K562 (cell line): ENCODE measurements around the gene RNU5D-1. TPM values are rescaled to one million over a fixed set of nuclear protein-coding genes. Genes with fewer than 3 reads are reported as not detected.
A peak's percentile ranks its signal among the peaks of the same experiment; 100 is the strongest.

Source experiments
- CREM ChIP-seq: IDR thresholded peaks from 2 replicates; pipeline ENCODE4 v1.6.1; 2014; ENCODE audit warnings: antibody characterized with exemption, low read depth
- DNMT1 ChIP-seq: fragments of 450-650 bp; IDR thresholded peaks from 2 replicates; pipeline ENCODE4 v1.6.1; 2016; ENCODE audit warnings: antibody characterized with exemption, mild to moderate bottlenecking
- ETV1 ChIP-seq: fragments of 450-650 bp; conservative IDR thresholded peaks from 2 replicates; pipeline ENCODE4 v1.6.1; 2016; ENCODE audit warnings: missing genetic modification characterization, control low read depth, low read depth, missing compliant biosample characterization
- HEY1 ChIP-seq: fragments of 250-450 bp; sonication (Bioruptor Pico); IDR thresholded peaks from 2 replicates; pipeline ENCODE4 v1.5.0; 2020; ENCODE audit warnings: mild to moderate bottlenecking, moderate library complexity, borderline replicate concordance
- HMG20A ChIP-seq: fragments of 450-650 bp; formaldehyde crosslinking; conservative IDR thresholded peaks from 2 replicates; pipeline ENCODE4 v1.4.0; 2020; ENCODE audit warnings: mild to moderate bottlenecking, mixed read lengths
- HMG20B ChIP-seq: fragments of 250-450 bp; sonication (Bioruptor Pico); IDR thresholded peaks from 2 replicates; pipeline ENCODE4 v1.5.0; 2021; ENCODE audit warnings: mild to moderate bottlenecking
- HNRNPL ChIP-seq: fragments of 200-400 bp; formaldehyde crosslinking; IDR thresholded peaks from 2 replicates; pipeline ENCODE4 v1.6.1; 2017; ENCODE audit warnings: low read depth, mild to moderate bottlenecking, low read length
- KLF10 ChIP-seq: fragments of 250-450 bp; sonication (Bioruptor Pico); IDR thresholded peaks from 2 replicates; pipeline ENCODE4 v1.6.1; 2021; ENCODE audit warnings: matching md5 sums
- ZNF41 ChIP-seq: fragments of 250-450 bp; sonication (Bioruptor Pico); conservative IDR thresholded peaks from 2 replicates; pipeline ENCODE4 v1.4.0; 2020; ENCODE audit warnings: mild to moderate bottlenecking
- polyA plus RNA-seq, 8 experiments: library from polyadenylated mRNA; depleted of rRNA in 4 of 8; stranded (reverse) in 5 of 8; unstranded in 3 of 8; fragments of >200 nt; fragmentation: Nextera tagmentation in 2 of 8; fragmentation: Illumina TruSeq in 1 of 8; extraction: Ambion mirVana in 2 of 8; extraction: Trizol in 1 of 8; gene quantifications; 2 replicates each; pipeline versions ENCODE4 v1.2.1 to v1.2.3, GENCODE V29; 2011 to 2014; ENCODE audit warnings: inconsistent platforms in 1 of 8, missing spikeins in 1 of 8
- total RNA-seq, 7 experiments: library from RNA; depleted of rRNA in 6 of 7; stranded (reverse); fragments of >200 nt in 6 of 7; fragmentation: Illumina TruSeq in 2 of 7; extraction: Trizol in 2 of 7; gene quantifications; 2 replicates each; pipeline versions ENCODE4 v1.2.1 to v1.2.3, GENCODE V29; 2011 to 2021; ENCODE audit warnings: low replicate concordance in 1 of 7
- TF ChIP-seq, protein P1 (sequence below): fragments of 200-600 bp; sonication (generic); IDR thresholded peaks from one replicate; pipeline ENCODE4 v1.6.1; 2012; ENCODE audit warnings: mild to moderate bottlenecking, low read depth, low read length, inconsistent platforms
- TF ChIP-seq, protein P2 (sequence below): fragments of 450-650 bp; IDR thresholded peaks from 2 replicates; pipeline ENCODE4 v1.7.1; 2018; ENCODE audit warnings: mild to moderate bottlenecking, low read depth; ENCODE audit not compliant: partially characterized antibody
- TF ChIP-seq, protein P3 (sequence below): sonication (generic); formaldehyde crosslinking; IDR thresholded peaks from 2 replicates; pipeline ENCODE4 v1.8.0; 2022; ENCODE audit warnings: mild to moderate bottlenecking, missing genetic modification reagents

The RNU5D-1 gene
- total and polyA plus RNA-seq, 9 of the 15 experiments (the other 6 are each of a cell fraction or from before 2014, with no cell fraction given): under 0.01 TPM; not detected in 8

DNA sequence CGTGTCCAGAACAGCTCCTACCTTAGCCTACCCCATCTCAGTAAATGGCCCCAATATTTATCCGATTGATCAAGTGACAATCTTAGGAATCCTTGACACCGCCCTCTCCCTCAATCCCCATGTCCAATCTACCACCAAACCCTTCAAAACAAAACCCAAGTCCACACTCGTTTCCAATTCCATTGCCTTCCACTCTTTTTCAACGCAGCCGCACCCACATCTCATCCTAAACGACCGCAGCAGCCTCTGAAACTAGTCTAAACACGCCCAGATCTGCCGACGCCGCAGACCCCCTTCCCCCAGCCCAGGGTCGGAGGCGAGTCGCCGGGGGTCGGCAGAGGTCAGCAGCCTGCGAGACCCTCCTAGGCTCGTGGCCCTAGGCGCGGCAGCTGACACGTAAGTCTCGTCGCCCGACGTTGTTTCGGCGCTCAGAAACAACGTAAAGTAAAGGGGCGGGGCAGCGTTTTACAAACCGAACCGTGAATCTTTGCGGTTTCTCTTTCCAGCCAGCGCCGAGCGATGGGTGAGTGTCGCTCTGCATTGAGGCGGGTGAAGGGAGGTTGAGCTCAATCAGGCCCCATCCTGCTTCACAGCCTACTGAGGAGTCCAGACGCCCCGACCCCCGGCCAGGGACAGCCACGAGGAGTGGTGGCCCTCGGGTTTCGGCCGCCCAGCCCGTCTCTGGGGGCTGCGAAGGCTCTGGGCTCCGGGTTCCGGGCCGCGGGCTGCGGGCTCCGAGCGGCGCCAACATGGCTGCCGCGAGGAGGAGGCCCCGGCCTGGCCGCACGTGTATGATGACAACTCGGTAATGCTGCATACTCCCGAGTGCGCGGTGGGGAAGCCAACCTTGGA lies 44.3 kb upstream of the RNU5D-1 start, which contains the start of gene RPS8 (continued):
- TF ChIP-seq, protein P1, sequence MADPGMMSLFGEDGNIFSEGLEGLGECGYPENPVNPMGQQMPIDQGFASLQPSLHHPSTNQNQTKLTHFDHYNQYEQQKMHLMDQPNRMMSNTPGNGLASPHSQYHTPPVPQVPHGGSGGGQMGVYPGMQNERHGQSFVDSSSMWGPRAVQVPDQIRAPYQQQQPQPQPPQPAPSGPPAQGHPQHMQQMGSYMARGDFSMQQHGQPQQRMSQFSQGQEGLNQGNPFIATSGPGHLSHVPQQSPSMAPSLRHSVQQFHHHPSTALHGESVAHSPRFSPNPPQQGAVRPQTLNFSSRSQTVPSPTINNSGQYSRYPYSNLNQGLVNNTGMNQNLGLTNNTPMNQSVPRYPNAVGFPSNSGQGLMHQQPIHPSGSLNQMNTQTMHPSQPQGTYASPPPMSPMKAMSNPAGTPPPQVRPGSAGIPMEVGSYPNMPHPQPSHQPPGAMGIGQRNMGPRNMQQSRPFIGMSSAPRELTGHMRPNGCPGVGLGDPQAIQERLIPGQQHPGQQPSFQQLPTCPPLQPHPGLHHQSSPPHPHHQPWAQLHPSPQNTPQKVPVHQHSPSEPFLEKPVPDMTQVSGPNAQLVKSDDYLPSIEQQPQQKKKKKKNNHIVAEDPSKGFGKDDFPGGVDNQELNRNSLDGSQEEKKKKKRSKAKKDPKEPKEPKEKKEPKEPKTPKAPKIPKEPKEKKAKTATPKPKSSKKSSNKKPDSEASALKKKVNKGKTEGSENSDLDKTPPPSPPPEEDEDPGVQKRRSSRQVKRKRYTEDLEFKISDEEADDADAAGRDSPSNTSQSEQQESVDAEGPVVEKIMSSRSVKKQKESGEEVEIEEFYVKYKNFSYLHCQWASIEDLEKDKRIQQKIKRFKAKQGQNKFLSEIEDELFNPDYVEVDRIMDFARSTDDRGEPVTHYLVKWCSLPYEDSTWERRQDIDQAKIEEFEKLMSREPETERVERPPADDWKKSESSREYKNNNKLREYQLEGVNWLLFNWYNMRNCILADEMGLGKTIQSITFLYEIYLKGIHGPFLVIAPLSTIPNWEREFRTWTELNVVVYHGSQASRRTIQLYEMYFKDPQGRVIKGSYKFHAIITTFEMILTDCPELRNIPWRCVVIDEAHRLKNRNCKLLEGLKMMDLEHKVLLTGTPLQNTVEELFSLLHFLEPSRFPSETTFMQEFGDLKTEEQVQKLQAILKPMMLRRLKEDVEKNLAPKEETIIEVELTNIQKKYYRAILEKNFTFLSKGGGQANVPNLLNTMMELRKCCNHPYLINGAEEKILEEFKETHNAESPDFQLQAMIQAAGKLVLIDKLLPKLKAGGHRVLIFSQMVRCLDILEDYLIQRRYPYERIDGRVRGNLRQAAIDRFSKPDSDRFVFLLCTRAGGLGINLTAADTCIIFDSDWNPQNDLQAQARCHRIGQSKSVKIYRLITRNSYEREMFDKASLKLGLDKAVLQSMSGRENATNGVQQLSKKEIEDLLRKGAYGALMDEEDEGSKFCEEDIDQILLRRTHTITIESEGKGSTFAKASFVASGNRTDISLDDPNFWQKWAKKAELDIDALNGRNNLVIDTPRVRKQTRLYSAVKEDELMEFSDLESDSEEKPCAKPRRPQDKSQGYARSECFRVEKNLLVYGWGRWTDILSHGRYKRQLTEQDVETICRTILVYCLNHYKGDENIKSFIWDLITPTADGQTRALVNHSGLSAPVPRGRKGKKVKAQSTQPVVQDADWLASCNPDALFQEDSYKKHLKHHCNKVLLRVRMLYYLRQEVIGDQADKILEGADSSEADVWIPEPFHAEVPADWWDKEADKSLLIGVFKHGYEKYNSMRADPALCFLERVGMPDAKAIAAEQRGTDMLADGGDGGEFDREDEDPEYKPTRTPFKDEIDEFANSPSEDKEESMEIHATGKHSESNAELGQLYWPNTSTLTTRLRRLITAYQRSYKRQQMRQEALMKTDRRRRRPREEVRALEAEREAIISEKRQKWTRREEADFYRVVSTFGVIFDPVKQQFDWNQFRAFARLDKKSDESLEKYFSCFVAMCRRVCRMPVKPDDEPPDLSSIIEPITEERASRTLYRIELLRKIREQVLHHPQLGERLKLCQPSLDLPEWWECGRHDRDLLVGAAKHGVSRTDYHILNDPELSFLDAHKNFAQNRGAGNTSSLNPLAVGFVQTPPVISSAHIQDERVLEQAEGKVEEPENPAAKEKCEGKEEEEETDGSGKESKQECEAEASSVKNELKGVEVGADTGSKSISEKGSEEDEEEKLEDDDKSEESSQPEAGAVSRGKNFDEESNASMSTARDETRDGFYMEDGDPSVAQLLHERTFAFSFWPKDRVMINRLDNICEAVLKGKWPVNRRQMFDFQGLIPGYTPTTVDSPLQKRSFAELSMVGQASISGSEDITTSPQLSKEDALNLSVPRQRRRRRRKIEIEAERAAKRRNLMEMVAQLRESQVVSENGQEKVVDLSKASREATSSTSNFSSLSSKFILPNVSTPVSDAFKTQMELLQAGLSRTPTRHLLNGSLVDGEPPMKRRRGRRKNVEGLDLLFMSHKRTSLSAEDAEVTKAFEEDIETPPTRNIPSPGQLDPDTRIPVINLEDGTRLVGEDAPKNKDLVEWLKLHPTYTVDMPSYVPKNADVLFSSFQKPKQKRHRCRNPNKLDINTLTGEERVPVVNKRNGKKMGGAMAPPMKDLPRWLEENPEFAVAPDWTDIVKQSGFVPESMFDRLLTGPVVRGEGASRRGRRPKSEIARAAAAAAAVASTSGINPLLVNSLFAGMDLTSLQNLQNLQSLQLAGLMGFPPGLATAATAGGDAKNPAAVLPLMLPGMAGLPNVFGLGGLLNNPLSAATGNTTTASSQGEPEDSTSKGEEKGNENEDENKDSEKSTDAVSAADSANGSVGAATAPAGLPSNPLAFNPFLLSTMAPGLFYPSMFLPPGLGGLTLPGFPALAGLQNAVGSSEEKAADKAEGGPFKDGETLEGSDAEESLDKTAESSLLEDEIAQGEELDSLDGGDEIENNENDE: no peak
- peak; percentile 100 for TF ChIP-seq CREM
- no peak for TF ChIP-seq HNRNPL
- TF ChIP-seq, protein P2, sequence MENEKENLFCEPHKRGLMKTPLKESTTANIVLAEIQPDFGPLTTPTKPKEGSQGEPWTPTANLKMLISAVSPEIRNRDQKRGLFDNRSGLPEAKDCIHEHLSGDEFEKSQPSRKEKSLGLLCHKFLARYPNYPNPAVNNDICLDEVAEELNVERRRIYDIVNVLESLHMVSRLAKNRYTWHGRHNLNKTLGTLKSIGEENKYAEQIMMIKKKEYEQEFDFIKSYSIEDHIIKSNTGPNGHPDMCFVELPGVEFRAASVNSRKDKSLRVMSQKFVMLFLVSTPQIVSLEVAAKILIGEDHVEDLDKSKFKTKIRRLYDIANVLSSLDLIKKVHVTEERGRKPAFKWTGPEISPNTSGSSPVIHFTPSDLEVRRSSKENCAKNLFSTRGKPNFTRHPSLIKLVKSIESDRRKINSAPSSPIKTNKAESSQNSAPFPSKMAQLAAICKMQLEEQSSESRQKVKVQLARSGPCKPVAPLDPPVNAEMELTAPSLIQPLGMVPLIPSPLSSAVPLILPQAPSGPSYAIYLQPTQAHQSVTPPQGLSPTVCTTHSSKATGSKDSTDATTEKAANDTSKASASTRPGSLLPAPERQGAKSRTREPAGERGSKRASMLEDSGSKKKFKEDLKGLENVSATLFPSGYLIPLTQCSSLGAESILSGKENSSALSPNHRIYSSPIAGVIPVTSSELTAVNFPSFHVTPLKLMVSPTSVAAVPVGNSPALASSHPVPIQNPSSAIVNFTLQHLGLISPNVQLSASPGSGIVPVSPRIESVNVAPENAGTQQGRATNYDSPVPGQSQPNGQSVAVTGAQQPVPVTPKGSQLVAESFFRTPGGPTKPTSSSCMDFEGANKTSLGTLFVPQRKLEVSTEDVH: peak; percentile 90
- TF ChIP-seq, protein P3, sequence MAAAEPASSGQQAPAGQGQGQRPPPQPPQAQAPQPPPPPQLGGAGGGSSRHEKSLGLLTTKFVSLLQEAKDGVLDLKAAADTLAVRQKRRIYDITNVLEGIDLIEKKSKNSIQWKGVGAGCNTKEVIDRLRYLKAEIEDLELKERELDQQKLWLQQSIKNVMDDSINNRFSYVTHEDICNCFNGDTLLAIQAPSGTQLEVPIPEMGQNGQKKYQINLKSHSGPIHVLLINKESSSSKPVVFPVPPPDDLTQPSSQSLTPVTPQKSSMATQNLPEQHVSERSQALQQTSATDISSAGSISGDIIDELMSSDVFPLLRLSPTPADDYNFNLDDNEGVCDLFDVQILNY (CRISPR knock-in tag): peak; percentile 79; the same call in 1 of the 2 replicates
- no peak for TF ChIP-seq KLF10 (CRISPR knock-in tag)
- TF ChIP-seq HMG20A (CRISPR knock-in tag): no peak
- TF ChIP-seq DNMT1: no peak; the same call in 1 of the 2 replicates
- TF ChIP-seq ETV1: no peak; the same call in 1 of the 2 replicates
- TF ChIP-seq HMG20B (CRISPR knock-in tag): no peak
- TF ChIP-seq HEY1 (CRISPR knock-in tag): peak; percentile 27; the same call in 1 of the 2 replicates
- TF ChIP-seq ZNF41 (CRISPR knock-in tag): peak; percentile 57
